Fibroblast of lung (primary cell): ENCODE data around the gene NF1. TPM values are rescaled to one million over a fixed set of nuclear protein-coding genes. Genes with fewer than 3 reads are reported as not detected.

Experiments used
- DNase-seq, 2 donors: peaks; one replicate each; pipeline versions ENCODE4 v3.0.0 to v3.0.0-alpha.2; 2010; ENCODE audit warnings: low read depth in 2 of 2
- H2AFZ ChIP-seq: 2 replicates; pipeline ENCODE4 v1.5.1; 2012; ENCODE audit warnings: low read length, control low read depth, inconsistent platforms
- H3K27ac ChIP-seq: 2 replicates; pipeline ENCODE4 v1.5.1; 2011; ENCODE audit warnings: low read length, control low read depth; ENCODE audit not compliant: insufficient read depth
- H3K27me3 ChIP-seq: 2 replicates; pipeline ENCODE4 v1.5.1; 2011; ENCODE audit warnings: mild to moderate bottlenecking, low read length; ENCODE audit not compliant: control insufficient read depth, insufficient read depth
- H3K36me3 ChIP-seq: 2 replicates; pipeline ENCODE4 v1.5.1; 2011; ENCODE audit warnings: low read length; ENCODE audit not compliant: control insufficient read depth, insufficient read depth
- H3K4me1 ChIP-seq: 2 replicates; pipeline ENCODE4 v1.5.1; 2011; ENCODE audit warnings: low read length; ENCODE audit not compliant: control insufficient read depth, insufficient read depth; ENCODE audit errors: extremely low read depth
- H3K4me2 ChIP-seq: 2 replicates; pipeline ENCODE4 v1.5.1; 2011; ENCODE audit warnings: low read length, control low read depth; ENCODE audit not compliant: insufficient read depth; ENCODE audit errors: extremely low read depth
- H3K4me3 ChIP-seq, 4 experiments: fragments of 200-600 bp in 1 of 4; sonication (generic) in 1 of 4; replicated peaks in 1 of 4; 2 replicates each; pipeline ENCODE4 v1.5.1; 2011 to 2016; ENCODE audit warnings: low read length in 4 of 4, low read depth in 3 of 4, mild to moderate bottlenecking in 3 of 4, control low read depth in 2 of 4, inconsistent platforms in 1 of 4, mixed read lengths in 1 of 4; ENCODE audit not compliant: insufficient read depth in 1 of 4; ENCODE audit errors: control extremely low read depth in 1 of 4
- H3K79me2 ChIP-seq: 2 replicates; pipeline ENCODE4 v1.5.1; 2012; ENCODE audit warnings: mild to moderate bottlenecking, low read length, inconsistent platforms; ENCODE audit not compliant: control insufficient read depth, insufficient read depth
- H3K9ac ChIP-seq: 2 replicates; pipeline ENCODE4 v1.5.1; 2011; ENCODE audit warnings: mild to moderate bottlenecking, low read length, control low read depth; ENCODE audit not compliant: insufficient read depth
- H3K9me3 ChIP-seq: 2 replicates; pipeline ENCODE4 v1.5.1; 2012; ENCODE audit warnings: low read depth, low read length; ENCODE audit not compliant: control insufficient read depth, insufficient read depth
- H4K20me1 ChIP-seq: 2 replicates; pipeline ENCODE4 v1.5.1; 2011; ENCODE audit warnings: low read length; ENCODE audit not compliant: control insufficient read depth, insufficient read depth; ENCODE audit errors: extremely low read depth
- EZH2 ChIP-seq: IDR thresholded peaks from 2 replicates; pipeline ENCODE4 v1.5.1; 2012; ENCODE audit warnings: low read length, control low read depth, mild to moderate bottlenecking; ENCODE audit errors: missing control alignments
- polyA plus RNA-seq, 2 donors: library from polyadenylated mRNA; depleted of rRNA in 1 of 2; stranded (reverse) in 1 of 2; unstranded in 1 of 2; fragments of >200 nt; gene quantifications; 2 replicates each; pipeline ENCODE4 v1.2.1, GENCODE V29; 2011 to 2012; ENCODE audit warnings: missing spikeins in 1 of 2
- total RNA-seq: library from RNA; depleted of rRNA; stranded (reverse); fragments of >200 nt; gene quantifications from 2 replicates; pipeline ENCODE4 v1.2.1, GENCODE V29; 2014
- TF ChIP-seq, protein P1 (sequence below), 2 donors: IDR thresholded peaks in 1 of 2; conservative IDR thresholded peaks in 1 of 2; 1 replicate in 1 of 2; 2 replicates in 1 of 2; pipeline ENCODE4 v1.5.1; 2011 to 2012; ENCODE audit warnings: low read length in 2 of 2, control low read depth in 1 of 2, inconsistent platforms in 1 of 2, low read depth in 1 of 2, mild to moderate bottlenecking in 1 of 2

NF1 gene
- total and polyA plus RNA-seq, 2 donors (not counting 1 experiment from before 2014, with no cell fraction given): 52.8 to 78.8 TPM

DNA sequence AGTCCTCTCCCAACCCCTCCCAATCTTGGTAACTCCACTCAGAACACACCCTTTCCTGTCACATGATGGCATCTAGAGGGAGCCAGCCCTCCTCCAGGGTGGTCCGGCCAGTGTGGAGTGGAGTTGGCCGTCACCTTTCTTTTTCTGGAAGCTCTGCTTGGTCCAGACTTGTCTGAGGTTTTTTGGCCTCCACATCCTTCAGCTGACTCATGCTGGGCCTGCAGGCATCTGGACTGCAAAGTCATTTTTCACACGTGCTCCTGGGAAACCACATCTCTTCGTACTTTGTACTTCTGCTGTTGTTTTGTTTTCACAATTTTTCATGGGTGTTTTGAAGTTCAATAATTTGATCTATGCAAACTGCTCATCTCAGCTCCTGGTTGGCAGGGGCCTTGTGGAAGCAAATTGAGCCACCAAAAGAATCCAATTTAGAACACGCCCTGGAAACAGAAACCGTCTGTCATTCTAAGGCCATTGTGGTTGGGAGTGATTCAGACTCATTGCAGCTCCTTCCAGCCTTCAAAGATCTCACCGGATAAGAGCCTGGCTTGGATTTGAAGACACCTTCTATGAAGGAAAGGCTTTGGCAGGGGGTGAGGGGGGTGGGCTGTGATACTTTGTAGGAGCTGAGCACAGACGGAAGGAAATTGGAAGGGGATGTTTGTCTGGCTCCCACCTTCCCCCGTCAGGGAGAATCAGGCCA is 42.4 kb upstream of the NF1 start:
- DNase-seq: peak; percentile 97 to 99
- Histone ChIP-seq H3K9ac (no peak overlapping the region), H3K27me3 (no peaks in the 10 kb centered on the region), H3K4me2 (peak overlapping the region; percentile 75), H4K20me1 (no peaks in the 10 kb centered on the region), H3K4me3 (peak overlapping the region in 1 of 4 experiments; percentile 7), H3K9me3 (no peaks in the 10 kb centered on the region), H3K27ac (peak overlapping the region; percentile 46), H2AFZ (peak overlapping the region; percentile 25), H3K4me1 (peaks cover 10% of the 10 kb centered on the region), H3K36me3 (no peaks in the 10 kb centered on the region), H3K79me2 (no peaks in the 10 kb centered on the region)
- no peak for TF ChIP-seq EZH2
- TF ChIP-seq, protein P1, sequence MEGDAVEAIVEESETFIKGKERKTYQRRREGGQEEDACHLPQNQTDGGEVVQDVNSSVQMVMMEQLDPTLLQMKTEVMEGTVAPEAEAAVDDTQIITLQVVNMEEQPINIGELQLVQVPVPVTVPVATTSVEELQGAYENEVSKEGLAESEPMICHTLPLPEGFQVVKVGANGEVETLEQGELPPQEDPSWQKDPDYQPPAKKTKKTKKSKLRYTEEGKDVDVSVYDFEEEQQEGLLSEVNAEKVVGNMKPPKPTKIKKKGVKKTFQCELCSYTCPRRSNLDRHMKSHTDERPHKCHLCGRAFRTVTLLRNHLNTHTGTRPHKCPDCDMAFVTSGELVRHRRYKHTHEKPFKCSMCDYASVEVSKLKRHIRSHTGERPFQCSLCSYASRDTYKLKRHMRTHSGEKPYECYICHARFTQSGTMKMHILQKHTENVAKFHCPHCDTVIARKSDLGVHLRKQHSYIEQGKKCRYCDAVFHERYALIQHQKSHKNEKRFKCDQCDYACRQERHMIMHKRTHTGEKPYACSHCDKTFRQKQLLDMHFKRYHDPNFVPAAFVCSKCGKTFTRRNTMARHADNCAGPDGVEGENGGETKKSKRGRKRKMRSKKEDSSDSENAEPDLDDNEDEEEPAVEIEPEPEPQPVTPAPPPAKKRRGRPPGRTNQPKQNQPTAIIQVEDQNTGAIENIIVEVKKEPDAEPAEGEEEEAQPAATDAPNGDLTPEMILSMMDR (conservative IDR thresholded peaks at IDR 0.05 in 1 of 2, IDR thresholded peaks at IDR 0.05 in 1 of 2; ENCODE audit: low read depth in 1 of 2, low read length in 2 of 2): no peak

DNA sequence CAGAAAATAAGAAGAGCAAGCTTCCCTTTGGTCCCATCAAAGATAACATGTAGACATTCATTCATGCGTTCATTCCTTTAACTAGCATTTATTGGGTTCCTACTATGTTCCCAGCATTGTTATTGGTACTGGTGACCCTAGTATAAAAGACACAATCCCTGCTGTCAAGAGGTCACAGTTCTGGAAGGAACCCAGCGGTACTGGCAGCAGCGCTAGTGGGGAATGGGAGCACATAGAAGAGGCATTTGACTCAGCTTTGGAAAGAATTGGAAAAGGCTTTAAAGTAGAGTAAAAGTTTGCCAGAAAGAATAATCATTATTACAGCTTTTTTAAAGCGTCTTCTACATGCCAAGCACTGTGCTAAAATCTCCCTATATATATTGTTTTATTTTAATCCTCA is 41.7 kb upstream of the NF1 start:
- Histone ChIP-seq H3K4me2 (no peak overlapping the region), H3K9ac (no peak overlapping the region), H3K27me3 (no peaks in the 10 kb centered on the region), H3K9me3 (no peaks in the 10 kb centered on the region), H3K36me3 (no peaks in the 10 kb centered on the region), H4K20me1 (no peaks in the 10 kb centered on the region), H3K4me1 (peaks cover 10% of the 10 kb centered on the region), H2AFZ (no peak overlapping the region), H3K4me3 (no peak overlapping the region), H3K27ac (peak overlapping the region; percentile 46), H3K79me2 (no peaks in the 10 kb centered on the region)
- no peak for TF ChIP-seq EZH2
- TF ChIP-seq, protein P1 (conservative IDR thresholded peaks at IDR 0.05 in 1 of 2, IDR thresholded peaks at IDR 0.05 in 1 of 2; ENCODE audit: low read depth in 1 of 2, low read length in 2 of 2): no peak
- no peak for DNase-seq

- Histone ChIP-seq H3K27me3 (no peaks in the 10 kb centered on the region), H3K4me1 (peaks cover 10% of the 10 kb centered on the region)
Observed at GRCh38 chr17:31054761-31055160, 40.0 kb upstream of the NF1 start.

More at GRCh38 chr17:31054761-31055160, 40.0 kb upstream of the NF1 start:
- Histone ChIP-seq H3K79me2 (no peaks in the 10 kb centered on the region), H4K20me1 (no peaks in the 10 kb centered on the region), H3K9me3 (no peaks in the 10 kb centered on the region), H3K36me3 (no peaks in the 10 kb centered on the region), H3K27ac (no peak overlapping the region), H3K4me2 (no peak overlapping the region), H3K9ac (no peak overlapping the region), H3K4me3 (no peak overlapping the region), H2AFZ (no peak overlapping the region)
- TF ChIP-seq EZH2: no peak
- TF ChIP-seq, protein P1 (conservative IDR thresholded peaks at IDR 0.05 in 1 of 2, IDR thresholded peaks at IDR 0.05 in 1 of 2; ENCODE audit: low read depth in 1 of 2, low read length in 2 of 2): no peak
- no peak for DNase-seq
